SH-SY5Y (cell line): Measurements from ENCODE around the gene SELENOT.

Experiments
- GATA2 ChIP-seq: IDR thresholded peaks from 2 replicates; pipeline ENCODE4 v1.6.1; 2011; ENCODE audit warnings: mild to moderate bottlenecking, low read depth, low read length
- GATA3 ChIP-seq: IDR thresholded peaks from 2 replicates; pipeline ENCODE4 v1.6.1; 2011; ENCODE audit warnings: low read depth, mild to moderate bottlenecking, low read length, moderate library complexity

The SELENOT gene

DNA sequence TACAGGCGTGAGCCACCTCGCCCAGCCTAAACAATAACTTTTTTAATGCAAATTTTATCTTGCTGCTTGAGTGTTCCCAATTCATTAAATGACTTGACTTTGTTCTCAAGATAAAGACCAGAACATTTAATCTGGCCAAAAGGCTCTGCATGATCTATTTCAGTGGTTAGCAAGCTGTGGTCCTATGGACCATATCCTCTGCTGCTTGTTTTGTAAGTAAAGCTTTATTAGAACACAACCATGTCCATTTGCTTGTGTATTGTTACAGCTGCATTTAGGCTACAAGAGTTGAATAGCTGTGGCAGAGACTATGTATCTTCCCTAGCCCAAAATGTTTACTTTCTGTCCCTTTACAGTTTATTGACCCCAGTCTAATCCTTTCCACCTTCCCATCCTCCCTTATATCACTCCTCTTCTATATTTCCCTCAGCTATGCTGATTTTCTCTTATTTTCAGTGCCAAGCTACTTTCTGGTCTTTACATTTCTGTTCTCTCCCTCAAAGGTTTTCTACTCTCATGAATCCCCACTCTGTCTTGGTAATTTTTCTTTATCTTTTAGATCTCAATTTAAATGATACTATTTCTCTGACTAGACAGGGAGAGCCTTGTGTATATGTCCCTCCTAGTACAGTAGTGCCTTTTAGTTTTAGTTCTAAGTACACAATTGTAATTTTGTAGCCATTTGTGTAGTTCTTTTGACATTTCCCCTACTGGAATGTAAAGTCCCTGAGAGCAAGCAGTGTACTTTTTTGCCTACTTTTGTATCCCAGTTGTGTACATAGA is 23.2 kb downstream of the SELENOT start:
- no peak for TF ChIP-seq GATA3
- no peak for TF ChIP-seq GATA2

DNA sequence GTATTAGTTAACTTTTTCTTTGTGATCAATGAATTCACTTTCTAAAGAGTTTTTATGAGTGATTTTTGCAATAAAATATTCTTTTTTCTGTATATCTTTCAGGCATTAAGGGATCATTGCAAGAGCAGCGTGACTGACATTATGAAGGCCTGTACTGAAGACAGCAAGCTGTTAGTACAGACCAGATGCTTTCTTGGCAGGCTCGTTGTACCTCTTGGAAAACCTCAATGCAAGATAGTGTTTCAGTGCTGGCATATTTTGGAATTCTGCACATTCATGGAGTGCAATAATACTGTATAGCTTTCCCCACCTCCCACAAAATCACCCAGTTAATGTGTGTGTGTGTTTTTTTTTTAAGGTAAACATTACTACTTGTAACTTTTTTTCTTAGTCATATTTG is 24.4 kb downstream of the SELENOT start:
- TF ChIP-seq GATA2 = no peak
- TF ChIP-seq GATA3 = no peak

DNA sequence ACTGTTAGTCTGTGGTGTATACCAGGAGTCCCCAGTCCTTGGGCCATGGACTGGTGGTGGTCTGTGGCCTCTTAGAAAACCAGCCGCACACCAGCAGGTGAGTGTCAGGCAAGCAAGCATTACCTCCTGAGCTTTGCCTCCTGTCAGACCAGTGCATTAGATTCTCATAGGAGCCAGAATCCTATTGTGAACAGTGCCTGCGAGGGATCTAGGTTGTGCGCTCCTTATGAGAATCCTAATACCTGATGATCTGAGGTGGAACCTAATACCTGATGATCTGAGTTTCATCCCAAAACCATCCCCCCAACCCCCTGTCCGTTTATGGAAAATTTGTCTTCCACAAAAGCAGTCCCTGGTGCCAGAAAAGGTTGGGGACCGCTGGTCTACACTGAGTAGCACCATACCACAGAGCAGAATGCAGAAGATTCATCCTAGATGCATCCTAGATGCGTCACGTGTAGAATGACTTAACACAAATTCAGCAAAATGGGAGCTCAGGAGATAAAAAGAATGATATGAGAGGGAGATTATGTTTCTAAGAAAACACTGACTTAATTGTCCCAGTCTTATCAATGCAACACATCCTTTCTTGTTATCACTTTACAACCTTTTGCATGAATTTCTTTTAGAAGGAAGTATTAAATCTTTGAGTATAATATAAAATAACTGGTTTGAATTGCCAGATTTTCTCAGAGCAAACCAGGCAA is 28.5 kb downstream of the SELENOT start:
- no peak for TF ChIP-seq GATA2
- TF ChIP-seq GATA3 = no peak

DNA sequence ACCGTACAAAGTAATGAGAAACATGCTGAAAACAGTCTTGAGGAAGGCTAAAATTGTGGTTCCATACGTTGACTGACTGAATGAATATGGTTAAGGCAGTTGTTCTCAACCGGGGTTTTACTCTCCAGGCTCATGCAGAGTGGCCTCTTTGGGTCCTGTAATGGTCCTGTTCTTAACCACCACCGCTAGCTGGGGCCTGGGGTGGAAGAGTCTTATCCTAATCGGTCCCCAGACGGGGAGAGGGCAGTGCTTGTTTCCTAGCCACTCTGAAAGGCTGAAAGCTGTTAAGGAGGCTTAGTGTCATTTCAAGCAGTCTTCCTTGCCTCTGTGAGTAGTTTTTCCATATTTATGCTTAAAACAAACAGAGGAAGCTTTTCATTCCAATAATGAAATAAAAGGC is 32.0 kb downstream of the SELENOT start:
- TF ChIP-seq GATA2 (no peak), GATA3 (no peak)

DNA sequence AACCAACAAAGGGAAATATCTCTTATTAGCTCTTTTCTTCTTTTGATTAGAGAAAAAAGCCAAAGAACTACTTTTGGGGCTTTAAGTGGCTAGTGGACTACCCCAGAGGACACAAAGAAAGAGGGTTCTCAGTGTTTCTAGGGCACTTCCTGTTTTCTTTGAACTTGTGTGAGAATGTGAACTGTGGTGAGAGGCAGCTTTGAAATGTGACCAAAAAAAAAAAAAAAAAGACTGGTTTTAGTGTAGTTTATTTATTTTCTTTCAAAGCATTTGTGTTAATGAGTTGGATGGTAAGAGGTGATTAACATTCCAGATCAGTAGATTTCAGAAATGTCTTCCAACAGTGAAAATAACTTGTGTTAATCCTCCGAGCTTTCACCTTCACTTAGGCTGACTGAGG is 32.4 kb downstream of the SELENOT start:
- TF ChIP-seq GATA3 (no peak), GATA2 (no peak)

DNA sequence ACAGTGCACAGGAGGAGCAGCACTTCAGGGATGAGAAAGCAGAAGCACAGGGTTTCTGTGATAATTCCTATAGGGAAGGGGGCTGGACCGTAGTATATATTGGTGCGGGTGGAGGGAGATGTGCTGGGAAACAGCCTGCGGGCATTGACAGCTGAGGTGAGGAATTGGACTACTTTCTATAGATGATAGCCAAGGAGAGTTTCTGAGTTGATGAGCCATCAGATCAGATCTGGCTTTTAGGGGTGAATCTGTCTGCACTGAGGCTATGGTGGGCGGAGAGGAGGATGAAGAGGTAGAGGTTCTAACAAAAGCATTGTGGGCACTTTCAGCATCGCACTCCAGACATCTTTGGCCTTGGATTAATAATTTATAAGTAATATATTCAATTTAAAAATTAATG is 33.1 kb downstream of the SELENOT start:
- TF ChIP-seq GATA2 = no peak
- no peak for TF ChIP-seq GATA3

DNA sequence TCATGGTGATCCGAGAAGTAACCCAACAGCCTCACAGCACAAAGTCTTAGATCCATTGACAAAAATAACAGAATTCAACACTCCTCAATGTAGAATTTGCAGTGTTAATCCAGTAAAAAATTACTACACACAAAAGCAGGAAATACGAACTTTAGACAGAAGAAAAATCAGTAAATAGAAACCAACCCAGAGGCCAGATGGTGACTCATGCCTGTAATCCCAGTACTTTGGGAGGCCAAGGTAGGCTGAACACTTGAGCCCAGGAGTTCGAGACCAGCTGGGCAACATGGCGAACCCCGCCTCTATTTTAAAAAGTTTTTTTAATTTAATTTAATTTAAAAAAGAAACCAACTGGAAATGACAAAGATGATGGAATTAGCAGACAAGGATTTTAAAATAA is 36.1 kb downstream of the SELENOT start:
- no peak for TF ChIP-seq GATA3
- no peak for TF ChIP-seq GATA2

DNA sequence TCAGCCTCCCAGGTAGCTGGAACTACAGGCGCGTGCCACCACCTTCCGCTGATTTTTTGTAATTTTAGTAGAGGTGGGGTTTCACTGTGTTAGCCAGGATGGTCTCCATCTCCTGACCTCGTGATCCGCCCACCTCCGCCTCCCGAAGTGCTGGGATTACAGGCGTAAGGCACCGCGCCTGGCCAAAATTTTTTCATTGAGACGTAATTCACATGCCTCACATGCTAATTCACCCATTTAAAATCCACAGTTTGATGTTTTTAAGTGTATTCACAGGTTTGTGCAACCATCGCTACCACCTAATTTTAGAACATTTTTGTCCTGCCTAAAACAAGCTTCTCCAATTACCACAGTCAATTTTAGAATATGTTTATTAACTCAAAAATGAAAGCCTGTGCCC is 37.1 kb downstream of the SELENOT start:
- TF ChIP-seq GATA2 = no peak
- no peak for TF ChIP-seq GATA3

DNA sequence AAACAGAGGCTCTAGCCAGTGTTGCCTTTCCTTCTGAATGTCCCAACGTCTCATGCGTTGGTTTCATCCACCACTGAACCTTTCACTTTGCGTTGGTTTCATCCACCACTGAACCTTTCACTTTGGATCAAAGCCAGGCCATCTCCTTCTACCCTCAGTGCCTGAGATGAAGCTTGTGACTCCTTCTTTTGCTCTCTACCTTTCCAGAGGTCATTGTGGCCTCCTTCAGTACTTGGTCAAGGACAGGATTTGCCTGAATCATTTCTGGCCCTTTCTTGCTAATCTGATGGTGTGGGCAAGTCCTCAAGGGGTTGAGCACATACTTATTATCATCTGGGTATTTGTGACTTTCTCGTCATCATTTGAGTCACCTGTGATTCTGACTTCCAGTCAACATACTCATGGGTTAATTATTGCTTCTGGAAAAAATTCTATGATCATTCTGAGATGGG is 50.0 kb downstream of the SELENOT start:
- no peak for TF ChIP-seq GATA2

DNA sequence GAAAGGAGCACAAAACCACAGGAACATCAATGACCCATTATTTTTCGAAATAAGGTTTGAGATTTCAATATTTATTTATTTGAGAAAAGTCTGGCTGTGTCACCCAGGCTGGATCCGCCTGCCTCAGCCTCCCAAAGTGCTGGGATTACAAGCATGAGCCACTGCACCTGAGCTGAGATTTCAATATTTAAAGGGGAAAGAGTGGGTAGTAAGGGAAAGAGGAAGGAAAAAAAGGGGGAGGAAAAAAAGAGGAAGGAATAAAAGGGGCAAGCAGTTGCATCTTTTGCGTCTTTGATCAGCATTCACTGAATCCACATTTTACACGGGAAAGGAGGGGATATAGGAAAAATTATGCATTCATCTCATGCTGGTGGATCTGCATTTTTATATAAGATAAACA is 53.2 kb downstream of the SELENOT start:
- TF ChIP-seq GATA2 = no peak
- no peak for TF ChIP-seq GATA3

DNA sequence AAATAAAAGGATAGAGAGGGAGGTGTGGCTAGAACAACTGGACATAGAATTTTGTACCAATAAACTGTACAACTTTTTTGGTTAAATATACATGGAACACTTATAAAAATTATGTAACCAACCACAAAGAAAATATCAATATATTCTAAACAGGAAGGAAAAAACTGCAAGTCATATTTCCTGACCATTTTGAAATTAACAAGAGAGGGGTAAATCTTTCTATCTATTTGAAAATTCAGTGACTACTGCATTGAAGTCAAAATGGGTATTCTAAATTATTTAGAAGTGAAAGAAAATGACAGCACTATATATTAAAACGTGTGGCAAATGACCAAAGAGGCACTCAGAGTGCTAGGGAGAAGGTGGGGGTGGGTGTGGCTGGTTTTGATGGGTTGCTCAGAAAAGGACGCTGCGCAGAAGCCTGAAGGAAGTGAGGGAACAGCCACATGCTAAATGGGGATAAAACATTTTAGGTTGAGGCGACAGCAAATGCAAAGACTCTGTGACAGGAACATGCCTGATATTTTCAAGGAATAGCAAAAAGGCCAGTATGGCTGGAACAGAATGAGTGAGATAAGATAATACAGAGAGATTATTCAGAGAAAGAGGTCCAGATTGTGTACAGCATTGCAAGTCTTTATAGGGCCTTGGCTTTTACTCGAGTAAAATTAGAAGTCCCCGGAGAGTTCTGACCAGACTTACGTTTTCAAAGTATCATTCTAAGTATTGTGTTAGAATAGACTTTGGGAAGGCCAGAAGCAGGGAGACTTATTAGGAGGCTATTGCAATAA is 59.5 kb downstream of the SELENOT start:
- TF ChIP-seq GATA3 (no peak), GATA2 (no peak)

DNA sequence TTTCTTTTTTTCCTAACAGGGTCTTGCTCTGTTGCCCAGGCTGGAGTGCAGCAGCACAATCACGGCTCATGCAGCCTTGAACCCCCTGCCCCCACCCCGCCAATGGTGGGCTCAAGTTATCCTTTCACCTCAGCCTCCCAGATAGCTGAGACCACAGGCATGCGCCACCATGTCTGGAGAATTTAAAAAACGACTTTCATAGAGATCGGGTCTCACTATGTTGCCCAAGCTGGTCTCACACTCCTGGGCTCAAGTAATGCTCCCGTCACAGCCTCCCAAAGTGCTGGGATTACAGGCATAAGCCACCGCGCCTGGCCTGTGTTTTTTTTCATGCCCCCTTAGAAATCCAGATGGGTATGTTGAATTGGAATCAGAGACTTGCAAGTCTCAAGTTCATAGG is 60.3 kb downstream of the SELENOT start:
- no peak for TF ChIP-seq GATA3
- TF ChIP-seq GATA2 = no peak

DNA sequence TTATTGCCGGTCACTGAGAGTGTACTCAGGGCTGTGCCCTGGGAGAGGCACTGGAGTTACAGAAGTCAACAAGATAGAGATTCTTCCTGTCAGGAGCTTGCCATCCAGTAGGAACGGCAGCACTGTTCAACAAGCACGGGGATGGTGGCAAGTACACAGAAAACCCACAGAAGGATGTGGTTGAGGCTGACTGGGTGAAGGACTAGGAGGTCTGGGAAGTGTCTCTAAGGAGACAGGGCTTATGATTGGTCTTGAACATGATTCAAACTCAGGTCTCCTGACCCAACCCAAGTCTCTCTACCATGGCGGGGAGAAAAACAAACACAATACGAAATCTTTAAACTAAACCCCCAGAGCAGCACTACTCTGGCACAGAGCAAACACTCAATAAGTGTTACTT is 63.0 kb downstream of the SELENOT start:
- TF ChIP-seq GATA3 (no peak), GATA2 (no peak)

DNA sequence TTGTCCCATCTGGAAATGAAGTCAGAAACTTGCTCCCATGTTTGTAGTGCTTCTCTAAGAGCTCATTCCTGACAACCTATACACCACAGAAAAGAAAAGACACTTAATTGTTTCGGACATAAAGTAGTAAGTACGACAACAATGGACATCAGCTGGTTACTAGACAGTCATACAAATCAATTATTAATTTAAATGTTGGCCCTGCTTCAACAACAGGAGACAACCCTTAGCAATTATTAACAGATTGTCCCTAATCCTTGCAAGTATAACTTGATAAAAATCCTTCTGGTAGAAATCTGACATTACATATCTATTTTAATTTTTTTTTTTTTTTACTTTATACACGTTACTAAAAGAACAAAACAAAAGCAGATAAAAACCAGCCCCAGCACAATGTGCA is 70.8 kb downstream of the SELENOT start:
- no peak for TF ChIP-seq GATA3
- no peak for TF ChIP-seq GATA2
